NCI-H1694 treated with DMSO at 0.1 percent for 48 hours (cell line): Measurements from ENCODE around the gene PDK1.
A peak's percentile ranks its signal among the peaks of the same experiment; 100 is the strongest.
"Not testable (repeated sequence)": the region's sequence is repeated elsewhere in the genome, so short reads cannot be mapped to it uniquely, and the experiment has no call there.

ENCODE experiments used
- DNase-seq: peaks from one replicate; lab custom pipeline; 2025; lab: John Stamatoyannopoulos, UW

PDK1 gene

DNA sequence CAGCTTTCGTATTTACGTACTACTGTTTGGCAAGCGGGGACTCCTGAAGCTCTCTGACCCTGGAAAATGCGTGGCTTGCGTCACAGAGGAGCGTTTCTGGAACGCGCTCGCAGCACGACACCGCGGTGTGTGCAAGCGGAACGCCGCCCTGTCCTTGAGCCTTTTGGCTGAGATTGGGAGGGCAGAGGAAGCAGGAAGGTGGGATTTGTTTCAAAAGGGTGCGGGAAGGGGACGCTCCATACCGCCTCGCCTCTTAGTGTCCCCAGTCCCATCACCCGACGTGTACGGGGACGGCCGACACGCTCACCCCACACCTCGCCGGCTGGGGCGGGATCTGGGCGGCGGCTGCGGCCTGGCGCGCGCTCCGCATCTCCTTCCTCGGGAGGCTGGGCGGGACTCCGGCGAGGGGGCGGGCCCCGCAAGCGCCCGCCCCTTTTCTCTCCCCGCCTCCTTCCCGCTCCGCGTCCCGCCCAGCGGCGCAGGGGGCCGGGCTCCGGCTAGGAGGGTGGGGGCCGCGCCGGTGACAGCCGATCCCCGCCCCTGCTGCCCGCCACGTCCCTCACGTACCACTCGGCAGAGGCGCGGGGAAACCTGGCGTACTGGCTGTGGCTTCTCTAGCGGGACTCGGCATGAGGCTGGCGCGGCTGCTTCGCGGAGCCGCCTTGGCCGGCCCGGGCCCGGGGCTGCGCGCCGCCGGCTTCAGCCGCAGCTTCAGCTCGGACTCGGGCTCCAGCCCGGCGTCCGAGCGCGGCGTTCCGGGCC lies at the start of gene PDK1:
Gene PDK1, plus strand, starts transcription at position 569 of the 762 bp plus-strand sequence. Its CDS starts 61 bp downstream, at position 630.
- DNase-seq: peak; percentile 74

DNA sequence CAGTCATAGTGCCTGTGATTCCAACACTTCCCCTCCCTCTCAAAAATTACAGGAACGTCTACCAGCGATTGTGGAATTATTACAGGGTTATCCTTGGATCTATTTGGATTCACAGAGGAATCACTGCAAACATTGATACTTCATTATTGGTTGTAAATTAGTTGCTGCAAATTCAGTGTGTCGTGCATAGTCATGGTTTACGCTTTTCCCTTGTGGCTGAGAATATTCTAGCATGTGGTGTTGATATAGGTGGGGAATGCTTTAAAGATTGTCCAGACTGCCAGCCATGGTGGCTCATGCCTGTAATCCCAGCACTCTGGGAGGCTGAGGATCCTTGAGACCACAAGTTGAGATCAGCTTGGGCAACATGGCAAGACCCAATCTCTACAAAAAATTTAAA lies 48.7 kb upstream of the PDK1 start:
- DNase-seq: no peak

DNA sequence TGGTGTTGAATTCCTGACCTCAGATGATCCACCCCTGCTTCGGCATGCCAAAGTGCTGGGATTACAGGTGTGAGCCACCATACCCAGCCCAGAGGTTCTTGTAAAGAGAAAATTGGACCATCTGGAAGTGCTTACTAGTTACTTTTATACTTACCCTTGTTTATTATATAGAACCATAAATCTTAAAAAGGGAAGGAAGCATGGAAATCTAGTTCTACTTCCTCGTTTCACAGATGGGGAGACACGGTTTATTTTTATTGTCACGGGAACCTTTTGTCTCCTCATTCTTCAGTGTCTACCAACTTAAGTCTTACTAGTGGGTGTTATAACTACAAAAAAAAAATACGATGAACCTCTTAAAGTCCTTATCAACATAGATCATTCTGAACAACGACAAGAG lies 45.8 kb upstream of the PDK1 start:
- DNase-seq: no peak

DNA sequence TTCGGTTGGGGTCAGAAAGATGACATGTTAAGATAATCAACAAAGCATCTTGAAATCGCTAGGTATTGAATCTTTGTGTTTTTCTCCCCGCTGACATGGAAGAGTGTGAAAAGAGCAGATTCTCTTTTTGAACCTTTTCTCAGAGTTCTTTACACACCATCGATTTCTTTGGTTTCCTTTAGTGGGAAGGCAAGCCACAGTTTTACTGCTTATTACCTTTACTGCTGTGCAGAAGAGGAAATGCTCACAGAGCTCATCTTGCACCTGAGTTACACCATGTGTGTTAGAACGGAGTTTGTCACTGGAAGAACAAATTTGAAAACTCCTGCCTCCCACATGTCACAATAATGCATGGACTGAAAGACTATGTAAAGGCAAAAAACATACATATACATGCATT lies 45.3 kb upstream of the PDK1 start:
- DNase-seq: no peak

DNA sequence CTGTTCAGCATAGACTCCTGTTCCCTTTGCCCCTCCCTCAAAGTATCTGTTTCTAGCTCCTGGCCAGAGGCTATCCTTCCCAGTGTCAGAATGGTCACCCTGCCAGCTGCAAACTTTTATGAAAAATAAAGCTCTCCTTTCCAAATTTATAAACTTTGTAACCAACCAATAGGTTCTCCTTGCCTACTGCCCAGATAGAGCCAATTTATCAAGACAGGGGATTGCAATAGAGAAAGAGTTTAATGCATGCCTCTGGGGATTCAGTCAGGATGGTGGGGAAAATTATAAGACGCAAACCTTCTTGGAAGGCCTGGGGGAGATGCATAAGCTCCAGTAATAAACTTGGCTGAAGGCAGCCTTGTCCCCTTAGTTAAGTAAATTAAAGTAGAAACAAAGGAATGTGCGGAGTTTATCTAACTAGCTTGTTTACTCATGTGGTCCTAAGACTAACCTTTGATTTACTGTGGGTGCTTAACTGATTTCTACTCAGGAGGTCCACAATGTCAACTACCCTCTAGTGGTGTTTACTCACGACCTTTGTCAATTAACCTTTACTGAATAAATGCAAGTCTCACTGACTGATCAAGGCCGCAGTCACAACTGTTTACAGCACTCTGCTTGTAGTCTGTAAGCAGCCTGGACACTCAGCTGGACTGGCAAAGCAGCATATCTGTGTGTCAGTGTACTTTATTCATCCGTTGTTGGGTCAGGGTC lies 42.9 kb upstream of the PDK1 start:
- no peak for DNase-seq

DNA sequence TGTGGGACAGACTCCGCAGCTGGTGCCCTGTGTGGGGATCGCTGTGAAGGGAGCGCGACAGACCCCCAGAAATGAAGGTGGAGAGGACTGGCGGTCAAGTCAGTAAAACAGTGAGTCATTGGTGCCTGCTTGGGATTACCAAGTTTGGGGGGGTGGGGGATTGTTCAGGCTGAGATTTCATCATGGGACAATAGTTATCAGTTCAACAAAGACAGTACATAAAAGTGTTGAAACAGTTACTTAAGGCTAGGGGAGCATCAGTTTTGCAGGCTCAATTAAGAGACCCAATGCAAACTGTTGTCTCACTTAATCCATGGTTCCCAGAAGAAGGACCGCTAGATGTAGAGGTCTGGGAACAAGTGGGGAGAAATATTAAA lies 42.4 kb upstream of the PDK1 start:
- DNase-seq: no peak

DNA sequence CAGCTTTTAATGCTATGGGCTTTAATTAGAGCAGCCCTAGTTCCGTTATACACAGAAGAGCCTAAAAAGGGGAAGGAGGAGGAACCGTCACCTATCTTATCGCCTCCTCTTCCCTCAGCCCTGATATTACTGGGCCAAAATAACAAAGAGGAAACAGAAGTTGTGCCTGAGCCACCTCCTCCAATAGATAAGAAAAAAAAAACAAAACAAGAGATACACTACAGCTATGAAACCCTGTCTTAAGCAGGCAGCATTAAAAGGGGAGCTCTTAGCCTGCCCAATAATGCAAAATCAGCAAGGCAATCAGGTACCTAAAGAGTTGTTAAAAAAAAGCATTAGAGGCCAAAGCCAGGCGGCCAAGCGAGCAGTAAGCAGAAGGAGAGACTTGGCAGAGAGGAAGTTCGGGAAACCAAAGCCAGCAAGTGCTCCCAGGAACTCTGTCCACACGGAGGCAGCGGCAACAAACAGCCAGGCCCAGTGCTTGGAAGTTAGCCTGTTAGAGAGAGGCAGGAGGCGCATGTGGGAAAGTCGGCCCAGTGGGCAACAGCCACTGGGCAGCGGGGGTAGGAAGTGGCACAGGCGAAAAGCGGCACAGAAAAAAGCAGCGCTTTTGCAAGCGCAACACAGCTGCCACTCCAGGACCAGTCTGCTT lies 41.8 kb upstream of the PDK1 start:
- DNase-seq: no peak

DNA sequence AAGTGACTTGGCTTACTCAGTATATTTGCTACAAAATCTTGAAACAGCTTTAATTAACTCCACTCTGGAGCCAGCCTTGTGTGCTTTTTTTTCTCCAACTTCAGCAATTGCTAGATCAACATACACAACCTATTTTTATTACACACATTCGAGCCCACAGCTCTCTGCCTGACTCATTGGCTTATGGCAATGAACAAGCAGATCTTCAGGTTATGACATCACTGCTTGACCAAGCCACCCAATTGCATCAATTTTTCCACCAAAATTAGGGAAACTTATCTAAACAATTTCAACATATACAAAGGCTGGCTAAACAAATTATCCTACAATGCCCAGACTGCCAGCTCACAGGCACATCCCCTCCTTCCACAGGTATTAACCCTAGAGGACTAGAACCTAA lies 39.6 kb upstream of the PDK1 start:
- no peak for DNase-seq

DNA sequence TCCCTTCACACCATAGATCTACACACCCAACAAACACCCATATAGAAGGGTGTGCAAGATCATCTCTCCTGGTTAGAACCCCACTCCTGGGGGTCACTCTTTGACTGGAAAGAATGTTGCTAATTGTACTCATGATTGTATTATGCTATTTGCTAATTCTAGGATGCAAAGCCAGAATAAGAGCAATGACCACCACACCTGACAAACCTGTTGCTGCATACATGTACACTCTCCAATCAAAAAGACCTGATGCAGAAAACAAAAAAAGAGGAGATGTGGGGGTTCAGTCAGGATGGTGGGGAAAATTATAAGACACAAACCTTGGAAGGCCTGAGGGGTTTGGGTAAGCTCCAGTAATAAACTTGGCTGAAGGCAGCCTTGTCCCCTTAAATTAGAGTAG lies 36.9 kb upstream of the PDK1 start:
- no peak for DNase-seq

DNA sequence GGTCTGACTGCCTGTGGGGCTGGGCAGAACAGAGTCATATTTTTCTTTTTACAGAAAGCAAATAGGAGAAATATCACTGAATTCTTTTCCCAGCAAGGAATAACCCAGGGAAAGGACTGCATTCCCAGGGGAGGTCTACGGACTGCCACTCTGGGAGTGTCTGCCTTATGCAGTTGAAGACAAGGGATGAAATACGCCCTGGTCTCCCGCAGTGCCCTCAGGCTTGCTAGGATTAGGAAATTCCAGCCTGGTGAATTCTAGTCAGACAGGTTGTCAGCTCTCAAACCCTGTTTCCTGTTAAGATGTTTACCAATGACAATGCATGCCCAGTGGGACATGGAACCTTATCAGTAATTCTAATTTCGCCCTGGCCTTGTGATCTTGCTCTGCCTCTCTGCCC lies 30.3 kb upstream of the PDK1 start:
- no peak for DNase-seq

DNA sequence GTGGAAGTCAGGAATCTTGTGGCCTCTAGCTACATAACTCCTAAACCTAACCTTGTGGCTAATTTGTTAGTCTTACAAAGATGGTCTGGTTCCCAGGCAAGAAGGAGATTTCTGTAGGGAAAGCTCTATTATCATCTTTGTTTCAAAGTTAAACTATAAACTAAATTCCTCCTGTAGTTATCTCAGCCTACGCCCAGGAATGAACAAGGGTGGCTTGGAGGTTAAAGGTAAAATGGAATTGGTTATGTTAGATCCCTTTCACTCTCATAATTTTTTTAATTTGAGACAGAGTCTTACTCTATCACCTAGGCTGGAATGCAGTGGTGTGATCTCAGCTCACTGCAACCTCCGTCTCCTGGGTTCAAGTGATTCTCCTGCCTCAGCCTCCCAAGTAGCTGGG lies 24.6 kb upstream of the PDK1 start:
- no peak for DNase-seq

DNA sequence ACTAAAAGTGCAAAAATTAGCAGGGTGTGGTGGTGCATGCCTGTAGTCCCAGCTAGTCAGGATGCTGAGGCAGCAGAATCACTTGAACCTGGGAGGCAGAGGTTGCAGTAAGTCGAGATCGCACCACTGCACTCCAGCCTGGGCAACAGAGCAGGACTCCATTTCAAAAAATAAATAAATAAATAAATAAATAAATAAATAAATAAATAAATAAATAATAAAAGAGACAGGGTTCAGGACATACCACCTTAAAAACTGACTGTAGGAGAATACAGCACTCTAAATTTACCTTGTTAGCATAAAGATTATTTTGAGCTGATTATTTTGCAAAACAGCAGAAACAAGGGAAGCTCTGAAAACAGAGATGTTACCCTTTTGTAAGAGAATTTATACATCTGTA lies 23.4 kb upstream of the PDK1 start:
- not testable (repeated sequence) for DNase-seq

DNA sequence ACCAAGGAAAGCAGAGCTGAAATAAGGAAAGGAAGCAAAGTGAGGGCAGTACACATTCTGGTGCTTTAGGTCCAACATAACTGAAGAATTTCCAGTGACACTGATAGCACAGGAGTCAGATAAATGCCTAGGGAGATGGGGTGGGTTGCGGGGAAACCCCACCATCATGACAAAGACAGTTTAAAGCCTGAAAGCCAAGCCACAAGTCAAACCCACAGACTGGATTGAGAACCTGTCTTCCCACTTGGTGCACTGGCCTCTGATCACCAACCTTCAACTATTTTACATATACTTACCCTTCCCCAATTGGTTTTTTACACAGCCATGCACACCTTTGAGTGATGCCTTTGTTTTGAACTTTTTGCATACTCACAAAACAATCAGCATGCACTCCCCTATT lies 22.2 kb upstream of the PDK1 start:
- DNase-seq: no peak

DNA sequence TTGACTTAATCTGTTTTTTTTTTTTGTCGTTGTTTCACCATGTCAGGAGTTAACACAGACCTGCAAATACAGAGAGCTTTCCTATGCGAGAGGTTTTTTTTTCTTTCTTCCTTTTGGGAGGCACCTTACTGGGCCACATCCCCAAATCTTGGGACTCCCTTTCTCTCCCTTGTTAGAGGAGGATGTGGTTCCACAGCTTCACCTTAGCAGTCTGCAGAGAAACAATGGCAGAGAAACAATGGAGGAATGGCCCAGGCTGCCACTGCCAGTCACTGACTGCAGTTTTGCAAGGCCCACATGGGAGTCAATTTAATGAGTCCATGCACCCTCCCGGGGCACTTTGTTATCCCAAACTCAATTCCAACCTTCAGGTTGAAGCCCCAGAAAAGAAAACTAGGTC lies 20.8 kb upstream of the PDK1 start:
- DNase-seq: no peak

DNA sequence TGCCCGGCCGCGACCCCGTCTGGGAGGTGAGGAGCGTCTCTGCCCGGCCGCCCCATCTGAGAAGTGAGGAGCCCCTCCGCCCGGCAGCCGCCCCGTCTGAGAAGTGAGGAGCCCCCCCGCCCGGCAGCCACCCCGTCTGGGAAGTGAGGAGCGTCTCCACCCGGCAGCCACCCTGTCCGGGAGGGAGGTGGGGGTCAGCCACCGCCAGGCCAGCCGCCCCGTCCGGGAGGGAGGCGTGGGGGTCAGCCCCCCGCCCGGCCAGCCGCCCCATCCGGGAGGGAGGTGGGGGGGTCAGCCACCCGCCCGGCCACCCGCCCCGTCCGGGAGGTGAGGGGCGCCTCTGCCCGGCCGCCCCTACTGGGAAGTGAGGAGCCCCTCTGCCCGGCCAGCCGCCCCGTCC lies 18.0 kb upstream of the PDK1 start:
- not testable (repeated sequence) for DNase-seq

DNA sequence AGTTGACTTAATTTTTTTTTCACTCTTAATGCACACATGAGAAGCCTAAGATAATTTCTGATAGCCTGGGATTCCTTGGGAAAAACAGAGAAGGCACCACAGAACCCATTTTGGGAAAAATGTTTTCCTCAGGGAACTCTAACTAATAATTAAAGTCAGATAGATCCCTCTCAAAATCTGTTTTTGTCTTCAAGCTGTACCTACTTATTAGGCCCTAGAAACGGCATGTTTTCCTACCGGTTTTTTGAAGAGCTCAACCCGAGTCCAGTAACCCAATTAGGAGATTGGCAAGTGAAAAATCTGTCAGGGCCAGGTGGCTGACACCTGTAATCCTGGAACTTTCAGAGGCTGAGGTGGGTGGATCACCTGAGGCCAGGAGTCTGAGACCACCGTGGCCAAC lies 16.1 kb upstream of the PDK1 start:
- no peak for DNase-seq

DNA sequence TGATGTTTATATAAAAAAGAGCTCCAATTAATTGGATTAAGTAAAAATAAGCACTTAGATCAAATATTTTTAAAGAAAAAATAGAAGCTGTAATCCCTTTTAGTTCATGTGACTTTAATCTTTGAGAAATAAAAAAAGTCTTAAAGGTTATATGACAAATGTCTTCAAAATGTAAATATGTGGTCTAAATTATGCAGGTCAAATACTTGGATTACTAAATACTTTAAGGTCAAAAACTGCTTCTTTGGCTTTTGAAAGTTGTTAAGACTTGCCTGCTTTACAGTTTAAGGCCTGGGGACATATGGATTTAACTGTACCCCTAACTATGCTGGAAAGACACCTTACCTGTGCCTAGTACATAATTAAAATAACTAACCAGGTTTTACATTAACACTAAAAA lies 15.5 kb upstream of the PDK1 start:
- DNase-seq: no peak

DNA sequence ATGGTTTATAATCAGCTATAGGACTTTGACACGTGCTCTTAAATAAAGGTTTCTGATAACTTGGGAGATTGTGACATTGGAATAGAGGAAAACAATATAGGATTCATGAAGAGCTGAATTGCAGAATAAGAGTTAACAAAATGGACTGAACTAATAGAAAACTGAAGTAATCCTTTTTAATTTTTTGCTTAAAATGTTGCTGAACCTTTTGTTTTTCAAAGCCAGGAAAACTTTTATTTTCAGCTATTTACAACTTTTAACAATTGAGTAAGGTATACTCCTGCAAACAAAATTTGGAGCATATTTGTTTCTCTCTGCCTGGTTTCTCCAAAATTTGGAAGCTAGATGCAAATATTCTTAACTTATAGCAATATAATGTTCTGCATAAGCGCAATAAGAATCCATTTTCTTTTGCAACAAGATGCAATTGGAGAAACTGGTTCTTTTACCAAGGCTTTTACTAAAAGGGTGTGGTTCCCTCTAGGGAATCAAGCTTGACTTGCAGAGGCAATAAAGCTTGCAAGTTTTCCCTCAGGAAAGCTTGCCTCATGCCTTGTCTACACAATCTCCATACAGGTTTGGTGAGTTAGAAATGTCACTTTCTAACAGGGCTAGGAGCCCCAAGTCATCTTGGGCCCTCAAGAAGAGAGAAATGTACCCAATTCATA lies 10.3 kb upstream of the PDK1 start:
- DNase-seq: no peak

DNA sequence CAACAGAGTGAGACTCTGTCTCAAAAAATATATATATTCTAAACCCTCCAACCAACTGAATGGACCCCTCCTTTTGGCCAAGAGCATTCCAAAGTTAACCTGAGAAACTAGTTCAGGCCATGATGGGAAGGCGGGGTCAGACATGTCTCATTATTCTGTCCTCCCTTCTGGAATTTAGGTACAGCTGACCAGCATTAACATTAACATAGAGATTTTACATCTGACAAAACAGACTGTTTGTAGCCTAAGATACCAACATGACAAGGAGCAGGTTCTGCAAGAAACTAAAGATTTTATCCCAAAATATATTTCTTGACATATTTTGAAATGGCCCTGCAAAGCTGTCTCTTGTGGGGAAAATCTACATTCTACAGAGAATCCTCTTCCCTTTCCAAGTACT lies 6.8 kb upstream of the PDK1 start:
- DNase-seq: no peak

DNA sequence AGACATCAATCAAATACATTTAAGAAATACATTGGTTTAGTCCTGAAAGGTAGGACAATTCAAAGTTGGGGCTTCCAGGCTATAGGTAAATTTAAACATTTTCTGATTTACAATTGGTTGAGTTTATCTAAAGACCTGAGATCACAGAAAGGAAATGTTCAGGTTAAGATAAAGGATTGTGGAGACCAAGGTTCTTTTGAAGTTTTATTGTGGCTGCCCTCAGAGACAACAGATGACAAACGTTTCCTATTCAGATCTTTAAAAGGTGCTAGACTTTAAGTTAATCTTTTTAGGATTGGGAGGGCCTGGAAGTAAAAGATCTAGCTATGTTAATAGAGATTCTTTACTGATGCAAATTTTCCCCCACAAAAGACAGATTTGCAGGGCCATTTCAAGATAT lies 6.1 kb upstream of the PDK1 start:
- DNase-seq: not testable (repeated sequence)

DNA sequence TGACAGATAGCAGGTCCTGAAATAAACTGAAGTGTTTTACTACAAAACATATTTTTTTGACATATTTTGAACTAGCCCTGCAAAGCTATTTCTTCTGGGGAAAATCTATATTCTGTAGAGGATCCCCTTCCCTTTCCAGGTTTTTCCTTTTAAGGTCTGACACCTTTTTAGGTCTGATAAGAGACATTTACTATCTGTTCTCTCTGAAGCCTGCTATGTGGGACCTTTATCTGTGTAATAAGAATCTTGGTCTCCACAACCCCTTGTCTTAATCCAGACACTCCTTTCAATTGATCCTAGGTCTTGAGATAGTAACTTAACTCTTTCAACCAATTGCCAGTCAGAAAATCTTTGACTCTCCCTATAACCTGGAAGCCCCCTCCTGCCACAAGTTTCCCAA lies 5.5 kb upstream of the PDK1 start:
- DNase-seq: no peak

DNA sequence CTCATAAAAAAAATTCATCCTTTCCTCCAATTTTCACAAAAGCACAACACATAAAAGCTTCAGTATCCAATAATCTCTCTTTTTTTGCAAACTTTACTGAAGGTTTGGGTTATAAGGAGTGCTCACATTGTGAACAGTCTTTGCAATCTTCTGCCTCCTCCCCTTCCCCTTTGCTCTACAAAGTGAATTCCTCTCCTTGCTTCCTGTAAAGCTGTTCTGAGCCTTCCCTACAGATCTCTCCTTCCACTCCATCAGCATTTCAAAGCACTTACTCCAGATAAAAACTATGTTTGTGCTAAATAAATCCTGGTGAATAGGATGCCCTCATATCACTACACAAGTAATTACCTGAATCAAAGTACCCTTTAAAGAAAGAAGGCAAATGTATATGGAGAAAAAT lies 4.6 kb upstream of the PDK1 start:
- DNase-seq: no peak
